ENCODE results near the gene CDX2. TPM values are rescaled to one million over a fixed set of nuclear protein-coding genes. Genes with fewer than 3 reads are reported as not detected.

CDX2 gene
- total and polyA plus RNA-seq, 10 of the 15 experiments (the other 5 are each of a cell fraction or from before 2014, with no cell fraction given): 0.15 TPM; not detected in 9

GRCh38 chr13:27960362-27961226 lies 8.5 kb downstream of the CDX2 start:
- in situ Hi-C loops (cut with MboI): no loop called here
- no peak for FAIRE-seq
- no TSS peak for BruUV-seq (replicated peaks)

More at GRCh38 chr13:27960362-27961226, 8.5 kb downstream of the CDX2 start:
- peak; percentile 84 for TF ChIP-seq RFX5 (IDR thresholded peaks at IDR 0.05; ENCODE audit: low read depth, low read length)
- TF ChIP-seq IKZF1 (conservative IDR thresholded peaks at IDR 0.05): peak; percentile 28
- no peak for TF ChIP-seq JUNB (IDR thresholded peaks at IDR 0.05)
- peak; percentile 75 for TF ChIP-seq PKNOX1 (IDR thresholded peaks at IDR 0.05)
- TF ChIP-seq CTCF (IDR thresholded peaks at IDR 0.05 in 2 of 3, conservative IDR thresholded peaks at IDR 0.05 in 1 of 3; ENCODE audit: control insufficient read depth in 2 of 3, extremely low read depth in 1 of 3, insufficient read depth in 1 of 3, low read depth in 3 of 3, low read length in 3 of 3): peak; percentile 47 to 58 (median 58); a peak in 5 of 6 replicates
- no peak for TF ChIP-seq EZH2 (IDR thresholded peaks at IDR 0.05; ENCODE audit: borderline replicate concordance, control insufficient read depth, low read depth, low read length)
- TF ChIP-seq RAD21 (IDR thresholded peaks at IDR 0.05; ENCODE audit: insufficient read depth, low read depth, low read length): peak; percentile 44
- Histone ChIP-seq H3K9ac (ENCODE audit: control insufficient read depth, insufficient read depth, low read length) (no peak overlapping the region), H4K20me1 (ENCODE audit: control insufficient read depth, insufficient read depth) (no peaks in the 10 kb centered on the region), H3K27me3 (replicated peaks in 1 of 2; ENCODE audit: control insufficient read depth in 2 of 2, insufficient read depth in 2 of 2, low read length in 1 of 2) (peaks cover 6 to 7% of the 10 kb centered on the region in 2 experiments; a peak in 3 of 4 replicates), H3K36me3 (ENCODE audit: control insufficient read depth in 2 of 2, insufficient read depth in 2 of 2, low read length in 1 of 2) (no peaks in the 10 kb centered on the region), H3K79me2 (ENCODE audit: control insufficient read depth, insufficient read depth, low read length) (no peaks in the 10 kb centered on the region), H3K9me3 (replicated peaks; ENCODE audit: control insufficient read depth, insufficient read depth, low read length) (no peaks in the 10 kb centered on the region), H3K4me1 (ENCODE audit: control insufficient read depth, insufficient read depth, low read length) (no peaks in the 10 kb centered on the region), H2AFZ (ENCODE audit: control insufficient read depth, low read depth, low read length) (peak overlapping the region; percentile 12; the same call in 1 of the 2 replicates), H3K4me3 (no peak overlapping the region; the same call in 1 of the 2 replicates), H3K27ac (ENCODE audit: control insufficient read depth, insufficient read depth) (no peak overlapping the region), H3K4me2 (ENCODE audit: control insufficient read depth, insufficient read depth) (peak overlapping the region; percentile 71)
- ChIA-PET POLR2A (no interaction called here), RAD21 (ENCODE audit: unreplicated experiment) (interaction anchor here (0.8 to 2.3 kb wide), 3 partner anchors 25 to 134 kb away, joined by 3 to 12 read pairs (median 6); no protein-coding TSS in a partner anchor), CTCF (interaction anchor here (1.1 to 14.0 kb wide), 5 partner anchors 23 to 690 kb away, joined by 3 to 360 read pairs (median 11); partner anchors contain the start of gene RASL11A), SMC1A (ENCODE audit: uncharacterized antibody, unreplicated experiment) (interaction anchor here (1.3 to 2.8 kb wide), 4 partner anchors 23 to 587 kb away, joined by 3 to 11 read pairs (median 5); no protein-coding TSS in a partner anchor)
- WGBS (ENCODE audit: insufficient coverage, insufficient replicate concordance, low lambda C conversion rate, missing lambda C conversion rate): under 1% methylated on average over 49 of the region's 73 CpGs
- intact Hi-C loops (cut with micrococcal nuclease; ENCODE audit: unreplicated experiment): loop anchor here (5.0 kb wide), 1 partner anchor 588 kb away; no protein-coding TSS in a partner anchor
- ATAC-seq (peak; percentile 80), DNase-seq (ENCODE audit: low read depth, low spot score) (no peak)

Measured in GM12878 (cell line).